Gastroesophageal sphincter (tissue), 3 donors: ENCODE measurements around the gene OPN1MW3.

Experiments
- EP300 ChIP-seq: sonication (generic); formaldehyde crosslinking; IDR thresholded peaks from one replicate; pipeline ENCODE4 v1.6.1; 2017; ENCODE audit warnings: antibody characterized with exemption, mild to moderate bottlenecking
- POLR2A ChIP-seq, 2 donors: fragments of 450-650 bp; IDR thresholded peaks; one replicate each; pipeline ENCODE4 v1.6.1; 2017; ENCODE audit warnings: antibody characterized with exemption in 2 of 2, mild to moderate bottlenecking in 2 of 2, moderate library complexity in 1 of 2
- POLR2AphosphoS5 ChIP-seq: sonication (generic); formaldehyde crosslinking; IDR thresholded peaks from one replicate; pipeline ENCODE4 v1.6.1; 2017; ENCODE audit warnings: antibody characterized with exemption
- TF ChIP-seq, protein P1 (sequence below), 4 experiments: fragments of 200-600 bp in 2 of 4; fragments of 450-650 bp in 2 of 4; sonication (generic) in 1 of 4; IDR thresholded peaks; one replicate each; pipeline ENCODE4 v1.5.1; 2017 to 2019; ENCODE audit warnings: antibody characterized with exemption in 4 of 4, mild to moderate bottlenecking in 2 of 4, moderate library complexity in 2 of 4

DNA sequence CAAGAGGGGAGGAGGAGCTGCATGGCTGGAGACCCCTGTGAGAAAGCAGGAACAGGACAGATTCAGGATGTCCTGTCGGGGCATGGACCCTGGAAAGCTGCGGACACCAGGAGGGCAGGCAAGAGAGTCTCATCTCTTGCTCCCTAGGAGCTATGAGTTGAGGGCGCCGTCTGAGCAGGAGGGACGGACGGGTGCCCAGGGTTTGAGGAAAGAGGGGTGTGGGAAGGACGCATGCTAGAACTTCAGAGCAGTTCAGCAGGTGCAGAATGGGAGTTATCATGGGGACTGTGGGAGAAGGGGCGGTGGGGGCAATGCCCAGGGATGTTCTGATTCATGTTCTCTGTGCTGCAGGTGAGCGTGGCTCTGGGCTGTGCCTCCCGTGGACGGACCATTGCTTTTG lies 63.0 kb downstream of the OPN1MW3 start:
- TF ChIP-seq, protein P1, sequence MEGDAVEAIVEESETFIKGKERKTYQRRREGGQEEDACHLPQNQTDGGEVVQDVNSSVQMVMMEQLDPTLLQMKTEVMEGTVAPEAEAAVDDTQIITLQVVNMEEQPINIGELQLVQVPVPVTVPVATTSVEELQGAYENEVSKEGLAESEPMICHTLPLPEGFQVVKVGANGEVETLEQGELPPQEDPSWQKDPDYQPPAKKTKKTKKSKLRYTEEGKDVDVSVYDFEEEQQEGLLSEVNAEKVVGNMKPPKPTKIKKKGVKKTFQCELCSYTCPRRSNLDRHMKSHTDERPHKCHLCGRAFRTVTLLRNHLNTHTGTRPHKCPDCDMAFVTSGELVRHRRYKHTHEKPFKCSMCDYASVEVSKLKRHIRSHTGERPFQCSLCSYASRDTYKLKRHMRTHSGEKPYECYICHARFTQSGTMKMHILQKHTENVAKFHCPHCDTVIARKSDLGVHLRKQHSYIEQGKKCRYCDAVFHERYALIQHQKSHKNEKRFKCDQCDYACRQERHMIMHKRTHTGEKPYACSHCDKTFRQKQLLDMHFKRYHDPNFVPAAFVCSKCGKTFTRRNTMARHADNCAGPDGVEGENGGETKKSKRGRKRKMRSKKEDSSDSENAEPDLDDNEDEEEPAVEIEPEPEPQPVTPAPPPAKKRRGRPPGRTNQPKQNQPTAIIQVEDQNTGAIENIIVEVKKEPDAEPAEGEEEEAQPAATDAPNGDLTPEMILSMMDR (IDR thresholded peaks at IDR 0.05), result no peak
- TF ChIP-seq POLR2AphosphoS5 (no peak), POLR2A (IDR thresholded peaks at IDR 0.05) (no peak), EP300 (no peak)
